ENCODE measurements around the gene CITED1.

GRCh38 chrX:72330131-72330530, 24.4 kb upstream of the CITED1 start:
- no peak for TF ChIP-seq CTCF (IDR thresholded peaks at IDR 0.05; ENCODE audit: insufficient read depth, low read length, poor library complexity, severe bottlenecking)
- TF ChIP-seq EZH2phosphoT487 (conservative IDR thresholded peaks at IDR 0.05; ENCODE audit: low read length): no peak
